Stimulated activated naive CD8-positive, alpha-beta T cell treated with anti-CD3 and anti-CD28 coated beads, Interleukin-15, Interleukin-2, amounts not matched to agents 100 U/mL and 50 U/mL, for 24 hours (primary cell): ENCODE data around the gene BRSK2.
A peak's percentile ranks its signal among the peaks of the same experiment; 100 is the strongest.

Experiments
- ATAC-seq: fragments of 150-1000 bp; cut with Tn5 transposase; one replicate; pipeline ENCODE4 v1.10.0; 2021
- DNase-seq: peaks from one replicate; pipeline ENCODE4 v3.0.0; 2021

Gene BRSK2

GRCh38 chr11:1453611-1454034, 63.9 kb downstream of the BRSK2 start:
- ATAC-seq, result no peak
- peak; percentile 11 for DNase-seq

GRCh38 chr11:1454576-1454975, 64.8 kb downstream of the BRSK2 start:
- DNase-seq (no peak), ATAC-seq (no peak)

- DNase-seq (no peak), ATAC-seq (no peak)
Measured at GRCh38 chr11:1455032-1455762, 65.5 kb downstream of the BRSK2 start.

- DNase-seq (no peak), ATAC-seq (no peak)
Measured at GRCh38 chr11:1455763-1456060, 66.0 kb downstream of the BRSK2 start.

GRCh38 chr11:1456176-1456575, 66.4 kb downstream of the BRSK2 start:
- ATAC-seq, result no peak

GRCh38 chr11:1456596-1457325, 67.0 kb downstream of the BRSK2 start:
- no peak for ATAC-seq
- DNase-seq, result no peak

More at GRCh38 chr11:1456176-1456575, 66.4 kb downstream of the BRSK2 start:
- DNase-seq, result no peak

GRCh38 chr11:1457326-1457680, 67.6 kb downstream of the BRSK2 start:
- ATAC-seq (no peak), DNase-seq (no peak)

- ATAC-seq (no peak), DNase-seq (no peak)
Measured at GRCh38 chr11:1457856-1458255, 68.1 kb downstream of the BRSK2 start.

- DNase-seq (no peak), ATAC-seq (peak; percentile 7)
Measured at GRCh38 chr11:1458340-1459218, 68.8 kb downstream of the BRSK2 start.

- no peak for DNase-seq
- no peak for ATAC-seq
Measured at GRCh38 chr11:1459219-1459575, 69.5 kb downstream of the BRSK2 start.

GRCh38 chr11:1459764-1460395, 70.1 kb downstream of the BRSK2 start:
- DNase-seq (no peak), ATAC-seq (no peak)

- DNase-seq (no peak), ATAC-seq (no peak)
Measured at GRCh38 chr11:1460396-1460985, 70.8 kb downstream of the BRSK2 start.

- ATAC-seq (no peak), DNase-seq (no peak)
Measured at GRCh38 chr11:1460986-1461825, 71.5 kb downstream of the BRSK2 start.

GRCh38 chr11:1461826-1462697, 72.3 kb downstream of the BRSK2 start:
- DNase-seq (no peak), ATAC-seq (no peak)

- ATAC-seq, result no peak
- no peak for DNase-seq
Measured at GRCh38 chr11:1462698-1462975, 72.9 kb downstream of the BRSK2 start.

- no peak for DNase-seq
Measured at GRCh38 chr11:1463056-1463455, 73.3 kb downstream of the BRSK2 start.

GRCh38 chr11:1466784-1467183, 77.0 kb downstream of the BRSK2 start:
- DNase-seq (no peak), ATAC-seq (no peak)

More at GRCh38 chr11:1463056-1463455, 73.3 kb downstream of the BRSK2 start:
- no peak for ATAC-seq

- no peak for ATAC-seq
- DNase-seq, result no peak
Measured at GRCh38 chr11:1467270-1467669, 77.5 kb downstream of the BRSK2 start.

- ATAC-seq (no peak), DNase-seq (no peak)
Measured at GRCh38 chr11:1468002-1468401, 78.3 kb downstream of the BRSK2 start.

- ATAC-seq (no peak), DNase-seq (no peak)
Measured at GRCh38 chr11:1468473-1469066, 78.8 kb downstream of the BRSK2 start.
